Smooth muscle cell (in vitro differentiated cells): ENCODE results near the gene ZNF672. TPM values are rescaled to one million over a fixed set of nuclear protein-coding genes. Genes with fewer than 3 reads are reported as not detected.
A peak's percentile ranks its signal among the peaks of the same experiment; 100 is the strongest.

Source experiments
- DNase-seq: peaks from one replicate; lab custom pipeline; 2025; ENCODE audit not compliant: unreplicated experiment; lab: John Stamatoyannopoulos, UW
- H2AFZ ChIP-seq: fragments of 200-600 bp; sonication (generic); 2 replicates; pipeline ENCODE4 v1.6.0; 2016; ENCODE audit warnings: antibody characterized with exemption, low read depth, mild to moderate bottlenecking
- H3F3A ChIP-seq: fragments of 200-600 bp; sonication (generic); 2 replicates; pipeline ENCODE4 v1.6.0; 2017; ENCODE audit warnings: antibody characterized with exemption, low read depth
- H3K27ac ChIP-seq: fragments of 200-600 bp; sonication (generic); 2 replicates; pipeline ENCODE4 v1.5.1; 2016; ENCODE audit warnings: low read depth, mild to moderate bottlenecking
- H3K27me3 ChIP-seq: fragments of 200-600 bp; sonication (generic); 2 replicates; pipeline ENCODE4 v1.6.1; 2016; ENCODE audit warnings: low read depth, mild to moderate bottlenecking
- H3K36me3 ChIP-seq: fragments of 200-600 bp; sonication (generic); 2 replicates; pipeline ENCODE4 v1.5.1; 2016; ENCODE audit warnings: low read depth
- H3K4me1 ChIP-seq: fragments of 200-600 bp; sonication (generic); 2 replicates; pipeline ENCODE4 v1.5.1; 2016; ENCODE audit warnings: low read depth
- H3K4me2 ChIP-seq: fragments of 200-600 bp; sonication (generic); 2 replicates; pipeline ENCODE4 v1.6.0; 2016; ENCODE audit warnings: mild to moderate bottlenecking
- H3K4me3 ChIP-seq: fragments of 200-600 bp; sonication (generic); 2 replicates; pipeline ENCODE4 v1.5.1; 2016; ENCODE audit warnings: mild to moderate bottlenecking
- H3K79me2 ChIP-seq: fragments of 200-600 bp; sonication (generic); 2 replicates; pipeline ENCODE4 v1.6.0; 2016; ENCODE audit warnings: low read depth, mild to moderate bottlenecking
- H3K9ac ChIP-seq: fragments of 200-600 bp; sonication (generic); 2 replicates; pipeline ENCODE4 v1.6.0; 2016; ENCODE audit warnings: low read depth
- H3K9me3 ChIP-seq: fragments of 200-600 bp; sonication (generic); replicated peaks from 2 replicates; pipeline ENCODE4 v1.5.1; 2016; ENCODE audit warnings: low read depth
- H4K20me1 ChIP-seq: fragments of 200-600 bp; sonication (generic); 2 replicates; pipeline ENCODE4 v1.6.0; 2016; ENCODE audit warnings: low read depth
- CTCF ChIP-seq: fragments of 200-600 bp; sonication (generic); IDR thresholded peaks from 2 replicates; pipeline ENCODE4 v1.5.1; 2017; ENCODE audit warnings: borderline replicate concordance, mild to moderate bottlenecking, antibody characterized with exemption; ENCODE audit not compliant: insufficient read depth, poor library complexity, severe bottlenecking
- WGBS: methylation state at CpG from one replicate; pipeline ENCODE4 v1.1.7; 2016; ENCODE audit warnings: low lambda C conversion rate; 5-methylcytosine and 5-hydroxymethylcytosine counted together
- polyA plus RNA-seq: library from polyadenylated mRNA; unstranded; fragments of >200 nt; fragmentation: Nextera tagmentation; extraction: Ambion mirVana; gene quantifications from 2 replicates; pipeline ENCODE4 v1.2.1, GENCODE V29; 2016
- total RNA-seq: library from RNA; depleted of rRNA; stranded (reverse); fragments of >200 nt; gene quantifications from 2 replicates; pipeline ENCODE4 v1.2.3, GENCODE V29; 2014

The ZNF672 gene
- total and polyA plus RNA-seq, 2 experiments from 2014 or later, result 25.8 to 28.7 TPM

- DNase-seq, result no peak
- Histone ChIP-seq H3K4me3 (no peak overlapping the region), H3K27me3 (peaks cover 3% of the 10 kb centered on the region), H3F3A (peaks cover 4% of the 10 kb centered on the region), H3K79me2 (peaks cover 5% of the 10 kb centered on the region), H3K4me2 (no peak overlapping the region), H3K9me3 (no peaks in the 10 kb centered on the region), H3K4me1 (peaks cover 11% of the 10 kb centered on the region), H3K36me3 (no peaks in the 10 kb centered on the region), H3K9ac (no peak overlapping the region), H3K27ac (no peak overlapping the region), H2AFZ (no peak overlapping the region), H4K20me1 (peaks cover 4% of the 10 kb centered on the region)
- TF ChIP-seq CTCF, result no peak
- 74% methylated on average over 7 of the region's 7 CpGs for WGBS
These were observed 3.6 kb upstream of the ZNF672 start for GRCh38 chr1:248834343-248834940.

- Histone ChIP-seq H3K4me1 (peaks cover 12% of the 10 kb centered on the region), H3K9ac (peak overlapping the region; percentile 45), H3F3A (peaks cover 5% of the 10 kb centered on the region), H3K4me3 (peak overlapping the region; percentile 89), H3K36me3 (no peaks in the 10 kb centered on the region), H3K27me3 (peaks cover 3% of the 10 kb centered on the region), H3K4me2 (peak overlapping the region; percentile 90), H3K27ac (peak overlapping the region; percentile 45), H2AFZ (peak overlapping the region; percentile 53), H4K20me1 (peaks cover 26% of the 10 kb centered on the region), H3K79me2 (peaks cover 33% of the 10 kb centered on the region), H3K9me3 (no peaks in the 10 kb centered on the region)
- 64% methylated on average over 11 of the region's 11 CpGs for WGBS
- TF ChIP-seq CTCF, result no peak
- no peak for DNase-seq
These were observed 811 bp upstream of the ZNF672 start for GRCh38 chr1:248837045-248837780.

- peaks cover 38% of the 10 kb centered on the region for H4K20me1 ChIP-seq
- H3K4me1 ChIP-seq, result peaks cover 12% of the 10 kb centered on the region
- no peak for TF ChIP-seq CTCF
- peaks cover 5% of the 10 kb centered on the region for H3F3A ChIP-seq
- H3K4me2 ChIP-seq, result peak overlapping the region; percentile 94
- H3K79me2 ChIP-seq, result peaks cover 46% of the 10 kb centered on the region
- peaks cover 3% of the 10 kb centered on the region for H3K27me3 ChIP-seq
- 1% methylated on average over 54 of the region's 82 CpGs for whole genome bisulfite sequencing
- H3K9me3 ChIP-seq, result no peaks in the 10 kb centered on the region
- peak overlapping the region; percentile 99 for H3K9ac ChIP-seq
- H3K27ac ChIP-seq, result peak overlapping the region; percentile 100
- peak overlapping the region; percentile 86 for H2AFZ ChIP-seq
- DNase-seq, result peak; percentile 91
- H3K4me3 ChIP-seq, result peak overlapping the region; percentile 89
- no peaks in the 10 kb centered on the region for H3K36me3 ChIP-seq
These were observed 538 bp downstream of the ZNF672 start for GRCh38 chr1:248838357-248839167.
